GM12875 (cell line): Measurements from ENCODE around the gene ETV6.

ENCODE experiments used
- H3K4me3 ChIP-seq: one replicate; pipeline ENCODE4 v1.5.1; 2011; ENCODE audit warnings: low read depth, low read length, control low read depth
- TF ChIP-seq, protein P1 (sequence below): IDR thresholded peaks from 2 replicates; pipeline ENCODE4 v1.5.1; 2011; ENCODE audit warnings: low read depth, mild to moderate bottlenecking, control low read depth, inconsistent platforms, low read length, moderate library complexity, borderline replicate concordance; ENCODE audit not compliant: insufficient read depth

The ETV6 gene

DNA sequence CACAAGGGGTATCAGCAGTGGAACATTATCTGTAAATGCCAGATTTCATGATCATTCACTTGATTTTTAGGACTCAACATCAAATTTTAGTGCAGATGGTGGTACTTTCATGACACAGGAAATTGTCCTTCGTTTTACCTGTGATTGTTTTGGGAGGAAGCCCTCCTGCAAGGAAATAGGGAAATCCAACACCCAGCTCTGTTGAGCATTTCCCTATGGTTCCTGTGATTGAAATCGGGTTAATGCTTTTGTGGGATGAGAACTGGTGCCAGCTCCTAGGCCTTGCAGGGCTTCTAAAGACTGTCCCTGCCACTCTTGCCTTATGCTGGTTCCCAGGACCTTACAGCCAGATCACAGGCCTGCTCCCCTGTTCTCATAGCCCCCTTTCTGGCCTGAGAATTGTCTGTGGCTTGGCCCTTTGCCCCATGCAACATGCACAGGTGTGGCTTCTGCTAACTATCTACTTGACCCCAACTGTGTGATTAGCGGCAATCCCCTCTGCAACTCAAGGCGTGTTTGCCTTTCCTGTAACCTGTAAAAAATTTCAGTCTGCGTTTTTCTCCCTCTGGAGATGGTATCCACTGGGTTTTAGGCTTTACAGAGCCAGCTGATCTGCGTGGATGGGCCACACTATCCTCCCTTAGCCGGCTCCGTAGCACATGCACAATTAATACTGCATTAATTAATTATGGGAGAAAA lies 112.5 kb downstream of the ETV6 start:
- no peak overlapping the region for H3K4me3 ChIP-seq
- TF ChIP-seq, protein P1, sequence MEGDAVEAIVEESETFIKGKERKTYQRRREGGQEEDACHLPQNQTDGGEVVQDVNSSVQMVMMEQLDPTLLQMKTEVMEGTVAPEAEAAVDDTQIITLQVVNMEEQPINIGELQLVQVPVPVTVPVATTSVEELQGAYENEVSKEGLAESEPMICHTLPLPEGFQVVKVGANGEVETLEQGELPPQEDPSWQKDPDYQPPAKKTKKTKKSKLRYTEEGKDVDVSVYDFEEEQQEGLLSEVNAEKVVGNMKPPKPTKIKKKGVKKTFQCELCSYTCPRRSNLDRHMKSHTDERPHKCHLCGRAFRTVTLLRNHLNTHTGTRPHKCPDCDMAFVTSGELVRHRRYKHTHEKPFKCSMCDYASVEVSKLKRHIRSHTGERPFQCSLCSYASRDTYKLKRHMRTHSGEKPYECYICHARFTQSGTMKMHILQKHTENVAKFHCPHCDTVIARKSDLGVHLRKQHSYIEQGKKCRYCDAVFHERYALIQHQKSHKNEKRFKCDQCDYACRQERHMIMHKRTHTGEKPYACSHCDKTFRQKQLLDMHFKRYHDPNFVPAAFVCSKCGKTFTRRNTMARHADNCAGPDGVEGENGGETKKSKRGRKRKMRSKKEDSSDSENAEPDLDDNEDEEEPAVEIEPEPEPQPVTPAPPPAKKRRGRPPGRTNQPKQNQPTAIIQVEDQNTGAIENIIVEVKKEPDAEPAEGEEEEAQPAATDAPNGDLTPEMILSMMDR, result no peak

DNA sequence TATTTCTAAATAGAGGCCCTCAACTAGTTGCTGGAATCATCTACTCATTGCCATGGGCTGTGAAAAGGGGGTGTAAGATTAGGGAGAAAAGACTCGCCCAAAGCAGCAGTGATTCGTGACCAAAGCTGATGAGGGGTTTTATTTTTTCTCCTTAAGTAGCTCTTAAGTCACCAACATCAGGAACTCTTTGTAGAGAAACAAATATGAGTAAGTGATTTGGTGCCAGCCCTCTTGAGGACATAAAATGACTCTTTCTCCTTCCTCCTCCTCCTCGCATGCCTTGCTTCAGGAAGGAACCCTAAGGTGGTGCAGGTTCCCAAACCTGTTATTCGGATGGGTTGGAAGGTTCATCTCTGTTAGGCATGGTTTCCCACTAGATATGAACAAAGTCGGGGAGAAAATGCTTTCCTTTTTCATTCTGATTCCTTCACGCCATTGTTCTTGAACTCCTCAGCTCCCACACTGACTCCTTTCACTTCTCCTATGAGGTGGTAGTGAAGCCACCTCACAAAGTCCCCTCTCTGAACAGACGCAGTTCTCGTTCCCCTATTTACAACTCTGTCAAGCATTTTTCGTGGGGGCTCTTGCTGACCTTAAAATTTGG lies 113.4 kb downstream of the ETV6 start:
- TF ChIP-seq, protein P1, result no peak
- H3K4me3 ChIP-seq, result peak overlapping the region; percentile 1

DNA sequence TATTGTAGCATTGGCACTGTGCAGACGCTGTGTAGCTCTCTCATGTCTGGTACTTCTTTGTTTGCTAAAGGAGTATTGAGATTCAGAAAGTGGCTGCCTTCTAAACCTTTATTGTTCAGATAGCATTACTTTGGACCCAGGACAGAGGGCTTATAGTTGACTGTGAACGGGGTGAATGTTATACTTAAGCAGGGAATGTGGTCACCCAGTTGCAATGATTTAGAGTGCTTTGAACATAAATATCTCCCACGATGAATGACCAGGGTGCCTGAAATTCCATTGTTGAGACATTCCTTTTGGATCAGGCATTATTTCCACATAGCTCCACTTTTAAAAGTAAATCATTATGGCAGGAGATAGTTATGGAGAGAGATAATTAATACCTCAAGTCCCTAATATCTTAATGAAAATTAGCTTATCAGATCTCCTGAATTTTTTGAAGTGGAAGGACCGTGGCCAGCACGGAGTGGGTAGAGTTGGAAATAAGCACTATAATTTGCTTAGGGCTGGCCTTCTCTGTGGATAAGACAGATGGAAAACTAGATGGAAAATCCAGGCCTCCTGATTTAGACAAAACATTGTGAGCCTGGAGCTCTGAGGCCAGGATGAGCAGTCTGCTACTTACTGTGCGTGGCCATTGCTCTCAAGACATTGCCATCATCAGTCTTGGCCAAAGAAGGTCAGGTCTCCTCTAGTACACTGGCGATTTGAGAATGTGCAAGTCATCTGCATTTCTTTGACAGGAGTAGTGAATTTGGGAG lies 114.5 kb downstream of the ETV6 start:
- no peak overlapping the region for H3K4me3 ChIP-seq
- TF ChIP-seq, protein P1, result no peak

DNA sequence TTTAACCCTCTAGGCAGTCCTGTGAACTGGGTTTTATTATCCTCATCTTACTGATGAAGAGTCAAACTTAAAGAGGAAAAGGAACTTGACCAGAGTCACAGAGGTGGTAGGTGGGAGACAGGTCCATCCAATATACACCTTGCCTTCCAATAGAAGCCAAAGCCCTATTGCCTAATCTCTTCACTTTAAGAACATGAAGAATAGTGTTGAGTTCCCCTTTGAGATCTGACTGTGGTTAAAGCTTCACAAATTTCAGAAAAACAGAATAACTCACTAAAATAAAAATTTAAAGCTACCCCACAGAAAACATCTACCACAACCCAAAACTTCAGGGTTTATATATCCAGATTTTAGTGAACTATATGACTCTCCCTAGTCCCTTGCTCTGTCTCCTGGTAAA lies 115.4 kb downstream of the ETV6 start:
- TF ChIP-seq, protein P1, result no peak
- H3K4me3 ChIP-seq, result no peak overlapping the region

DNA sequence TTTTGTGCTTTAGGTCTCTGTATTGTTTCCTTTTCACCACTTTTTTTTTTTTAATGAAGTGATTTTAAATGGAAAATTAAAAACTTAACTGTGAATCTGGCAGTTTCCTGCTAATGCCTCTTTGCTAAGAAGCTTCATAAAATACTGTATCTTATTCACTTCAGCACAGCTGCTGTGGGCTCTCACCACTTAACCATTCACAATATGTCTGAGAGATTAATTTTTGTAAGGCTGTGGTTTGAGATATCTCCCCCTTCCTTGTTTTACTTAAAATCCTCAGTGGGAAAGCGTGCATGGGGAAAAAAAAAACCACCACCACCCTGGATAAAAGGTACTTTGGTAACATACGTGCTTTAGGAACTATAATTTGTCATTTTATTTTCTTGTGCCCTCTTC lies 115.9 kb downstream of the ETV6 start:
- TF ChIP-seq, protein P1, result no peak
- no peak overlapping the region for H3K4me3 ChIP-seq

DNA sequence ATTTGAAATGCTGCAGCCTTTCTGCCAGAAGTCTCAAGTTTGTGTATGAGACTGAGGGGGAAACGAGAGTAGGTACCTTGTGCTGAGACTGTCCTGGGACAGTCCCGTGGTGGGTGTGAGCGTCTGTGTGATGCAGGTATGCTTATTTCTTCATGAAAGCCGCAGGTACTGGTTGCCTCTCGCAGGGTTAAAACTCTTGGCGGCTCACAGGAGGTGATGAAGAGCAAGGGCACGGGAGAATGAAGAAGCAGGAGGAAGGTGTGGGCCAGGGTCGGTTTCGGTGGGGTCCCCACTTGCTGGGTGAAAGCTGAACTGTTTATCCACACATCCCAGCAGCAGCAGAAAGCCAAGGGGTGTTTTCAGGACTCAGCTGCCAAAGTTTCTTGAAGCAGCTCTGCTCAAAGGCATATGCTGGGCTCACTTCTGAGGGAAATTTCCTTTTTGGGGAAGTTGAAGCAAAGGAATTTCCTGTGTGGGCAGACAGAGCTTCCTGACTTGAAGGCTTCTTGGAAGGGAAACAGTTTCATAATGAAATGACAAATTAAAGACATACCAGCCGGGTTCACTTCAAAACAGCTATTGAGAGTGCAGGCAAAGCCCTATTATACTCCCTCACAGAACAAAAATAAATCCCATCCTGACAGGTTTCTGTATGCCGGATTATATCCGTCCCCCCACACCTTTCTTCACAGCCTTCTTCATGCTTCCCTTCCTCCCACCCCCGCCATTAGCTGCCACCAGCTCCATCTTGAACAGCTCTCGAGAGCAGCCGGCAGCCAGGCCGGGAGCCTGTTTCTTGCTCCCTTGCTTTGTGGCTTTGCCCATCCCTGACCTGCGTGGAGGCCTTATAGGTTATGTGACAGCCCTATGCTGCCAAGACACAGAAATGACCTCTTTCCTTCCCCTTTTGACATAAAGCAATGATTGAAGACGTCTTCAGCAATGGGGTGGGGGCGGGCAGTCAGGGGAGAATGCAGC lies 116.6 kb downstream of the ETV6 start:
- H3K4me3 ChIP-seq, result no peak overlapping the region
- TF ChIP-seq, protein P1, result no peak
